Esophagus muscularis mucosa (tissue), 4 donors: Measurements from ENCODE around the gene HIBCH.

ENCODE experiments used
- EP300 ChIP-seq: sonication (generic); formaldehyde crosslinking; IDR thresholded peaks from one replicate; pipeline ENCODE4 v1.6.1; 2017; ENCODE audit warnings: antibody characterized with exemption
- POLR2A ChIP-seq: fragments of 450-650 bp; IDR thresholded peaks from one replicate; pipeline ENCODE4 v1.6.1; 2017; ENCODE audit warnings: antibody characterized with exemption, moderate library complexity, mild to moderate bottlenecking, low read depth
- POLR2AphosphoS5 ChIP-seq, 2 donors: sonication (generic); formaldehyde crosslinking; IDR thresholded peaks; one replicate each; pipeline ENCODE4 v1.6.1; 2017; ENCODE audit warnings: antibody characterized with exemption in 2 of 2
- TF ChIP-seq, protein P1 (sequence below), 3 experiments: fragments of 200-600 bp in 2 of 3; fragments of 450-650 bp in 1 of 3; sonication (generic) in 2 of 3; IDR thresholded peaks; one replicate each; pipeline ENCODE4 v1.5.1; 2017 to 2019; ENCODE audit warnings: antibody characterized with exemption in 3 of 3, mild to moderate bottlenecking in 2 of 3, moderate library complexity in 1 of 3

DNA sequence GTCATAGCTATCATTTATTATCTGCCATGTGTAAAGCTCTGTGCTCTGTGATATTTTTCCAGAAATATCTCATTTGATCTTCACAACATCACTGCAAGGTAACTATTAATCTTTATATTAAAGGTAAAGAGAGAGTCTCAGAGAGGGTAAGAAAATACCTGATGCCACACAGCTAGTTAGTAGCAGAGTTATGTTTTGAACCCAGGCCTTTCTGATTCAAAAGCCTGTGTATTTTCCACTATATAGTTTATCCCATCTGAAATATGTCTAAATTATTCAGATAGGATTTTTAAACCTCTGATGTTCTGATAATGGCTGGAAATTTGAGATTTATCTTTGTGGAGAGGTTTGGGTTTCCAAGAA, 33.9 kb upstream of the HIBCH start:
- TF ChIP-seq EP300 = no peak
- TF ChIP-seq POLR2A = no peak
- TF ChIP-seq POLR2AphosphoS5 (IDR thresholded peaks at IDR 0.05) = no peak
- TF ChIP-seq, protein P1, sequence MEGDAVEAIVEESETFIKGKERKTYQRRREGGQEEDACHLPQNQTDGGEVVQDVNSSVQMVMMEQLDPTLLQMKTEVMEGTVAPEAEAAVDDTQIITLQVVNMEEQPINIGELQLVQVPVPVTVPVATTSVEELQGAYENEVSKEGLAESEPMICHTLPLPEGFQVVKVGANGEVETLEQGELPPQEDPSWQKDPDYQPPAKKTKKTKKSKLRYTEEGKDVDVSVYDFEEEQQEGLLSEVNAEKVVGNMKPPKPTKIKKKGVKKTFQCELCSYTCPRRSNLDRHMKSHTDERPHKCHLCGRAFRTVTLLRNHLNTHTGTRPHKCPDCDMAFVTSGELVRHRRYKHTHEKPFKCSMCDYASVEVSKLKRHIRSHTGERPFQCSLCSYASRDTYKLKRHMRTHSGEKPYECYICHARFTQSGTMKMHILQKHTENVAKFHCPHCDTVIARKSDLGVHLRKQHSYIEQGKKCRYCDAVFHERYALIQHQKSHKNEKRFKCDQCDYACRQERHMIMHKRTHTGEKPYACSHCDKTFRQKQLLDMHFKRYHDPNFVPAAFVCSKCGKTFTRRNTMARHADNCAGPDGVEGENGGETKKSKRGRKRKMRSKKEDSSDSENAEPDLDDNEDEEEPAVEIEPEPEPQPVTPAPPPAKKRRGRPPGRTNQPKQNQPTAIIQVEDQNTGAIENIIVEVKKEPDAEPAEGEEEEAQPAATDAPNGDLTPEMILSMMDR (IDR thresholded peaks at IDR 0.05) = no peak
